ENCODE measurements around the gene SPAG16. TPM values are rescaled to one million over a fixed set of nuclear protein-coding genes. Genes with fewer than 3 reads are reported as not detected.

The SPAG16 gene
- total and polyA plus RNA-seq, 2 donors, result 32.0 to 45.0 TPM

DNA sequence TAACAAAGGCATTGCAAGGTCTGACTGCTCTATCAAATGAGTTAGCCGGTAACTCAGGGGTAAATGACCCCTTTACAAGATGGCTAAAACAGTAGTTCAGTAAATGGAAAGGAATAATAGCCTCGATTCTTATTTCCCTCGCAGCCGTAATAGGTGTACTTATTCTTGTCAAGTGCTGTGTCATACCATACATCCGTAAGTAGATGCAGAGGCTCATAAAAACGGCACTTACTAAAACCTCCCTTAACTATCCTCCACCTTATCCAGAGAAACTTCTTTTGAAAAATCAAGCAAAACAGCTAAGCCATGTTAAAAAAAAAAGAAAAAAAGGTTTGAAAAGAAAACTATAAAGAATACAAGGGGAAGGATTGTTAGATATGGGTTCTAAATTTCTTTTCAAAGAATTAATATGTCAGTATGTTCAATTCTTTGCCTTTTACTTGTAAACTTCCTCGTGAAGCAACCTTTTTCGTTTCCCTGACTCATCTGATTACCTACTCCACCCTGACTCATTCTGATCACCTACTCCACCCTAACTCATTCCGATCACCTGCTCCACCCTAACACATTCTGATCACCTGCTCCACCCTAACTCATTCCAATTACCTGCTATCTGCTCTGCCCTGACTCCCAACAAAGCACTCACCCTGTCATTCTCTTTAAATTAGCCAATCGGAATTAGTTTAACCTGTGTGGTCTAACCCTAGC, 127.5 kb downstream of the SPAG16 start:
- no peak overlapping the region for H3K4me3 ChIP-seq (ENCODE audit: low read length in 2 of 2)
- H3K4me1 ChIP-seq (ENCODE audit: control insufficient read depth in 2 of 2, insufficient read depth in 2 of 2, low read length in 2 of 2), result no peaks in the 10 kb centered on the region
- no peak overlapping the region for H3K27ac ChIP-seq (ENCODE audit: low read depth in 1 of 2, low read length in 1 of 2)
- H3K36me3 ChIP-seq (ENCODE audit: control insufficient read depth in 2 of 2, insufficient read depth in 2 of 2, low read length in 1 of 2), result no peaks in the 10 kb centered on the region
- no peaks in the 10 kb centered on the region for H3K9me3 ChIP-seq (ENCODE audit: control insufficient read depth in 2 of 2, insufficient read depth in 1 of 2, low read length in 1 of 2)
- WGBS, result 96% methylated on average over 10 of the region's 10 CpGs
- no peak for DNase-seq (ENCODE audit: low read depth in 6 of 9, low spot score in 9 of 9)
- H3K27me3 ChIP-seq (ENCODE audit: control insufficient read depth in 2 of 2, insufficient read depth in 1 of 2, low read length in 1 of 2), result no peaks in the 10 kb centered on the region

DNA sequence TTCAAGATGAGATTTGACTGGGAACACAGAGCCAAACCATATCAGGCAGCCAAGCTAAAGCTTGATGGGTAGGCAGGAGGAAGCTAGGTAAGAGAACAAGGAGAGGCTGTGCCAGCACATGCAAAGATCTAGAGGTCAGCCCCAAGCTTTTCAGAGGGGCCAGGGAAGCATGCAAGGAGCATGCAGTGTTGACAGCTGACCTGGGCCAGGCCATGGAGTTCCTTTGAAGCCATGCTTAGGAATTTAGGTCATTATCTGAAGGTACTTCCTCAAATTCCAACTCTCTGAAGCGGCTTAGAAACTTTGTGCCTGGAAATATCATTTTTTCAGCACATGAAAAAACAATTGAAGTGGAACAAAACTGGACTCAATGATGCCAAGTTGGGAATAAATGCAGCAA, 130.8 kb downstream of the SPAG16 start:
- no peak for DNase-seq (ENCODE audit: low read depth in 6 of 9, low spot score in 9 of 9)
- 97% methylated on average over 1 of the region's 1 CpG for WGBS

DNA sequence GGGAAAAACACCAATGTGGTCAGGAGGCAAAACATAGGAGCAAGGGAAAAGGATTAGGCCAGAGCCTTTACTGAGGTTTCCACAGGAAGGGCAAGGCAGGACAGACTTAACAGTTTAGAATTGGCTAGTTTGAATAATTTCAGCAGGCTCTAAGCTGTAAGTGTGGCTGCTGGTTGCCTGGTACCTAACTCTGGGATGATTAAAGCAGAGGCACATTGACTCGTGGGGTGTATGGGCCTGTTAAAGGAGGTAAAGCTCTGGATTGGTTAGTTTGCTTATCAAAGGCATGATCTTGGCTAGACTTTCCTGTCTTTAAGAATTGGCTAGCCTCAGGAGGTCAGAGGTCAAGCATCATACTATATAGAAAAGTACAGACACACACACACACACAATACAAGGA, 132.6 kb downstream of the SPAG16 start:
- WGBS, result 73% methylated on average over 1 of the region's 1 CpG
- Histone ChIP-seq H3K27ac (ENCODE audit: low read depth in 1 of 2, low read length in 1 of 2) (no peak overlapping the region), H3K27me3 (ENCODE audit: control insufficient read depth in 2 of 2, insufficient read depth in 1 of 2, low read length in 1 of 2) (no peaks in the 10 kb centered on the region), H3K4me3 (ENCODE audit: low read length in 2 of 2) (no peak overlapping the region), H3K9me3 (ENCODE audit: control insufficient read depth in 2 of 2, insufficient read depth in 1 of 2, low read length in 1 of 2) (peaks cover 0 to 10% of the 10 kb centered on the region in 2 donors), H3K4me1 (ENCODE audit: control insufficient read depth in 2 of 2, insufficient read depth in 2 of 2, low read length in 2 of 2) (no peaks in the 10 kb centered on the region), H3K36me3 (ENCODE audit: control insufficient read depth in 2 of 2, insufficient read depth in 2 of 2, low read length in 1 of 2) (no peaks in the 10 kb centered on the region)
- DNase-seq (ENCODE audit: low read depth in 6 of 9, low spot score in 9 of 9), result no peak

More for the DNA sequence above, 130.8 kb downstream of the SPAG16 start:
- no peaks in the 10 kb centered on the region for H3K4me1 ChIP-seq (ENCODE audit: control insufficient read depth in 2 of 2, insufficient read depth in 2 of 2, low read length in 2 of 2)
- H3K27me3 ChIP-seq (ENCODE audit: control insufficient read depth in 2 of 2, insufficient read depth in 1 of 2, low read length in 1 of 2), result no peaks in the 10 kb centered on the region
- no peaks in the 10 kb centered on the region for H3K36me3 ChIP-seq (ENCODE audit: control insufficient read depth in 2 of 2, insufficient read depth in 2 of 2, low read length in 1 of 2)
- H3K9me3 ChIP-seq (ENCODE audit: control insufficient read depth in 2 of 2, insufficient read depth in 1 of 2, low read length in 1 of 2), result no peaks in the 10 kb centered on the region
- no peak overlapping the region for H3K4me3 ChIP-seq (ENCODE audit: low read length in 2 of 2)
- H3K27ac ChIP-seq (ENCODE audit: low read depth in 1 of 2, low read length in 1 of 2), result no peak overlapping the region

DNA sequence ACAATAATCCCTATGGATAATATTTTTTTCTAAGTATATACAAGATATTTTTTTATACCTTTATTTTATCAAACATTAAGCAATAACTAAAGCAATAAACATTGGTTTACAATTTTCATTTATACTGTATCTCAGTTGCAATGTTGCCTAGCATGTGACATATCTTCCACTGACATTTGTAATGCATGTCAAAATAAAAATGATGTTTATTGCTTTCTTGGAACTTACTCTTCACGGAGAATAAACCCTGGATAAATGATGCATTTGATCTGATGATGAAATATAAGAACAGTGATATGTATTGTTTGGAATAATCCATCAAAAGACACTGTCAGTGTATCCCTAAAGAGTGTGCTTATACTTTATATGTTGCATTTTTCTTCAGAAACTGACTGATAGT, 135.7 kb downstream of the SPAG16 start:
- 82% methylated on average over 1 of the region's 1 CpG for WGBS
- Histone ChIP-seq H3K27ac (ENCODE audit: low read depth in 1 of 2, low read length in 1 of 2) (no peak overlapping the region), H3K36me3 (ENCODE audit: control insufficient read depth in 2 of 2, insufficient read depth in 2 of 2, low read length in 1 of 2) (no peaks in the 10 kb centered on the region), H3K4me3 (ENCODE audit: low read length in 2 of 2) (no peak overlapping the region), H3K27me3 (ENCODE audit: control insufficient read depth in 2 of 2, insufficient read depth in 1 of 2, low read length in 1 of 2) (no peaks in the 10 kb centered on the region), H3K4me1 (ENCODE audit: control insufficient read depth in 2 of 2, insufficient read depth in 2 of 2, low read length in 2 of 2) (no peaks in the 10 kb centered on the region), H3K9me3 (ENCODE audit: control insufficient read depth in 2 of 2, insufficient read depth in 1 of 2, low read length in 1 of 2) (peaks cover 0 to 10% of the 10 kb centered on the region in 2 donors)
- no peak for DNase-seq (ENCODE audit: low read depth in 6 of 9, low spot score in 9 of 9)

DNA sequence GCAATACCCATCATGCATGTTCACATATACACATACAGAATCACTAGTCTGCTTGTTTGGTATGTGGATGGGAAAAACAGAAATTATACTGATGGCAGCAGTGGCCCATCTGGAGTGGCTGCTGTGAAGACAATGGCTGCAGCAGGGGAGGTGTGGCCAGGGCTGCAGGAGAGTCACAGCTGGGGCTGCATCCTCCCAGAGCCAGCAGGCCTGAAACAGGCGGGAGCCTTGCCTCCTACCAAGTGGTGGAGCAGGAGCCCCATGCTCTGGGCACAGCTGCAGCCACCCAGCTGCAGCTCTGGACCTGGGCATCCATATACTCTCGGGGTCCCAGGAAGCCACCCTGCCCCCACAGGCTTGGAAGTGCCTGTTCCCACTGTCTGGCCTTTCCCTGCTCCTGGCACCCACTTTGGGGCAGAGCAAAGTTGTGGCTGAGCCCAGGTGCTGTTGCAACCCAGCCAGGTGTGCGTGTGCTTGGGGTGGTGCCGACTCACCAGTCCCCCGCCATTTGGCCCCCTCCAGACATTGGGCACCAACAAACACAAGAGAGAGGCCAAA, 136.6 kb downstream of the SPAG16 start:
- no peaks in the 10 kb centered on the region for H3K36me3 ChIP-seq (ENCODE audit: control insufficient read depth in 2 of 2, insufficient read depth in 2 of 2, low read length in 1 of 2)
- no peaks in the 10 kb centered on the region for H3K4me1 ChIP-seq (ENCODE audit: control insufficient read depth in 2 of 2, insufficient read depth in 2 of 2, low read length in 2 of 2)
- H3K27ac ChIP-seq (ENCODE audit: low read depth in 1 of 2, low read length in 1 of 2), result no peak overlapping the region
- no peaks in the 10 kb centered on the region for H3K27me3 ChIP-seq (ENCODE audit: control insufficient read depth in 2 of 2, insufficient read depth in 1 of 2, low read length in 1 of 2)
- 95% methylated on average over 5 of the region's 5 CpGs for WGBS
- no peak for DNase-seq (ENCODE audit: low read depth in 6 of 9, low spot score in 9 of 9)
- H3K4me3 ChIP-seq (ENCODE audit: low read length in 2 of 2), result no peak overlapping the region
- H3K9me3 ChIP-seq (ENCODE audit: control insufficient read depth in 2 of 2, insufficient read depth in 1 of 2, low read length in 1 of 2), result peaks cover 0 to 10% of the 10 kb centered on the region in 2 donors

DNA sequence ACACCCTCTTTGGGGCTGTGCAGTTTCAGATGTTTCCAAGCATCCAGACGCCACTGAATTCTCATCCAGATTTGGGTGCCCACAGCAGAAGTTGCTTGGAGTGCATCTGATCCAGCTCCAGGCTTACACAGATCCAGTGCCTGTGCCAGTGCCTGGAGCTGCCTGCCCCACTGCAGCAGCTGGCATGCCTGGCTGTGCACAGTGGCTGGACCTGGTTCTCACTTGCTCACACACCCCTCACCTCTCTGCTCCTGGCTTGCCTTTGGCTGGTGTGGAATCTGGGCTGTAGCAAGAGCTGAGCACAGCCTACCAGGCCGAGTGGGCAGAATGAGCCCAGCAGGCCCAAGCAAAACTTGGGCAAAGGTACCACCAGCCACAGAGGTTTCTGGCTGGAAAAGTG, 137.9 kb downstream of the SPAG16 start:
- H3K9me3 ChIP-seq (ENCODE audit: control insufficient read depth in 2 of 2, insufficient read depth in 1 of 2, low read length in 1 of 2), result peaks cover 0 to 10% of the 10 kb centered on the region in 2 donors
- no peak for DNase-seq (ENCODE audit: low read depth in 6 of 9, low spot score in 9 of 9)
- no peaks in the 10 kb centered on the region for H3K4me1 ChIP-seq (ENCODE audit: control insufficient read depth in 2 of 2, insufficient read depth in 2 of 2, low read length in 2 of 2)
- 94% methylated on average over 2 of the region's 2 CpGs for WGBS
- no peak overlapping the region for H3K27ac ChIP-seq (ENCODE audit: low read depth in 1 of 2, low read length in 1 of 2)
- H3K4me3 ChIP-seq (ENCODE audit: low read length in 2 of 2), result no peak overlapping the region
- no peaks in the 10 kb centered on the region for H3K36me3 ChIP-seq (ENCODE audit: control insufficient read depth in 2 of 2, insufficient read depth in 2 of 2, low read length in 1 of 2)
- no peaks in the 10 kb centered on the region for H3K27me3 ChIP-seq (ENCODE audit: control insufficient read depth in 2 of 2, insufficient read depth in 1 of 2, low read length in 1 of 2)

DNA sequence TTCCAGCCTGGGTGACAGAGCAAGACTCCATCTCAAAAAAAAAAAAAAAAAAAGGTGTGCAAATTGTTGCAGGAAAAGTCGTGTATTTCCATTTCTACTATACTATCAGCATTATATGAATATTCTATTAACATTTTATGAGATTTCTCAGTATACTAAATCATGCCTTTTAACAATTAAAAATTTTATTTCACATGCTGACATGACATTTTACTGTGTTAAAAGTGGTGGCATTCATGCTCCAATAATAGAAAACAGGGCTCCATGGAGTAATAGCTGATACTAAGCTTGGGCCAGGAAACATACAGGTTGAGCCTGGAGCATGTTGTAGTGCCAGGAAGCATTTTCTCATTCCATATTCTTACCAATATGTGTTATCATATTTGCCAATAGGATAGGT, 141.4 kb downstream of the SPAG16 start:
- DNase-seq (ENCODE audit: low read depth in 6 of 9, low spot score in 9 of 9), result no peak
- no peaks in the 10 kb centered on the region for H3K27me3 ChIP-seq (ENCODE audit: control insufficient read depth in 2 of 2, insufficient read depth in 1 of 2, low read length in 1 of 2)
- H3K4me3 ChIP-seq (ENCODE audit: low read length in 2 of 2), result no peak overlapping the region
- H3K4me1 ChIP-seq (ENCODE audit: control insufficient read depth in 2 of 2, insufficient read depth in 2 of 2, low read length in 2 of 2), result no peaks in the 10 kb centered on the region
- WGBS, result 79% methylated on average over 1 of the region's 1 CpG
- H3K36me3 ChIP-seq (ENCODE audit: control insufficient read depth in 2 of 2, insufficient read depth in 2 of 2, low read length in 1 of 2), result no peaks in the 10 kb centered on the region
- peaks cover 0 to 13% of the 10 kb centered on the region in 2 donors for H3K9me3 ChIP-seq (ENCODE audit: control insufficient read depth in 2 of 2, insufficient read depth in 1 of 2, low read length in 1 of 2)
- H3K27ac ChIP-seq (ENCODE audit: low read depth in 1 of 2, low read length in 1 of 2), result no peak overlapping the region

DNA sequence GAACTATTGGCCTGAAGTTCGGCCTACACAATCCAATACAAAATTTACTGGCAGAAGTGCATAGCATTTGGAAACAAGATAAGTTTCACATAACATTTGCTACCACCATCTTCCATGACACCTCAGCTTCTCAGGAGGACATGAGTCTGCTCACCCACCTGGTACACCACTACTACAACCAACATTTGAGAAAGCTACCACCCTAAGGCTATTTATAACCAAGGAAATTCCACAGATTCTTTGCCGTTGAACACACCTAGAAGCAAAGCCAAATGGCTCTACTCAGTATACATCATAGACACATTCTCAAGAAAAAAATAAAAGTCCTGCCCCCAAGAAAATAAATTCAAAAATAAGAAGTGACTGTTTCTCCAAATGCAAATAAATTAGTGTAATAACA, 145.3 kb downstream of the SPAG16 start:
- Histone ChIP-seq H3K36me3 (ENCODE audit: control insufficient read depth in 2 of 2, insufficient read depth in 2 of 2, low read length in 1 of 2) (no peaks in the 10 kb centered on the region), H3K27me3 (ENCODE audit: control insufficient read depth in 2 of 2, insufficient read depth in 1 of 2, low read length in 1 of 2) (no peaks in the 10 kb centered on the region), H3K4me3 (ENCODE audit: low read length in 2 of 2) (no peak overlapping the region), H3K4me1 (ENCODE audit: control insufficient read depth in 2 of 2, insufficient read depth in 2 of 2, low read length in 2 of 2) (no peaks in the 10 kb centered on the region), H3K27ac (ENCODE audit: low read depth in 1 of 2, low read length in 1 of 2) (no peak overlapping the region), H3K9me3 (ENCODE audit: control insufficient read depth in 2 of 2, insufficient read depth in 1 of 2, low read length in 1 of 2) (peaks cover 0 to 3% of the 10 kb centered on the region in 2 donors)
- WGBS, result 74% methylated on average over 2 of the region's 2 CpGs
- DNase-seq (ENCODE audit: low read depth in 6 of 9, low spot score in 9 of 9), result no peak

DNA sequence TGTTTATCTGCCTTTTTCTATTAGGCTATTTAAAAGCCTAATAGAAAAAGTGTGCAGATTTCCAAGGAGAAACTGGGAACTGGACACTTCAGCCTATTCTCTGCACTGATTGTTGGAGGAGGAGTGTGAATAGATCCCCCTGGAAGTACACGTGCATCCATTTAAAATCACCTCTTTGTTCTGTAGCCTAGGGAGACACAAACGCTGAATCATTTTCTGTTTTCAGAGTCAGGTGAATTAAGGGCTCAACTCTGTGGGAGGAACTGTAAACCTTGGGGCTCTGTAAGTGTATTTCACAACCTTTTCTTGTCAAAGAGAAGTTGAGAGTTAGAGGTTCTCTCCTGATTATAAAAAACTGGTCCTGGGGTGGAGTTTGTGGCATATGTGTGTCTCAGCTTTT, 159.7 kb downstream of the SPAG16 start:
- Histone ChIP-seq H3K27me3 (ENCODE audit: control insufficient read depth in 2 of 2, insufficient read depth in 1 of 2, low read length in 1 of 2) (no peaks in the 10 kb centered on the region), H3K27ac (ENCODE audit: low read depth in 1 of 2, low read length in 1 of 2) (no peak overlapping the region), H3K9me3 (ENCODE audit: control insufficient read depth in 2 of 2, insufficient read depth in 1 of 2, low read length in 1 of 2) (no peaks in the 10 kb centered on the region), H3K4me3 (ENCODE audit: low read length in 2 of 2) (no peak overlapping the region), H3K4me1 (ENCODE audit: control insufficient read depth in 2 of 2, insufficient read depth in 2 of 2, low read length in 2 of 2) (no peaks in the 10 kb centered on the region), H3K36me3 (ENCODE audit: control insufficient read depth in 2 of 2, insufficient read depth in 2 of 2, low read length in 1 of 2) (no peaks in the 10 kb centered on the region)
- DNase-seq (ENCODE audit: low read depth in 6 of 9, low spot score in 9 of 9), result no peak
- WGBS, result 93% methylated on average over 2 of the region's 2 CpGs

All from thymus (tissue), 11 donors.